Renal cortical epithelial cell (primary cell): ENCODE data around the gene HSPA1B. TPM values are rescaled to one million over a fixed set of nuclear protein-coding genes. Genes with fewer than 3 reads are reported as not detected.
"Not testable (repeated sequence)": the region's sequence is repeated elsewhere in the genome, so short reads cannot be mapped to it uniquely, and the experiment has no call there.

Source experiments
- DNase-seq: peaks from one replicate; pipeline ENCODE4 v3.0.0-alpha.2; 2011; ENCODE audit warnings: low read depth
- total RNA-seq: library from RNA; depleted of rRNA; stranded (reverse); fragments of >200 nt; gene quantifications from 2 replicates; pipeline ENCODE4 v1.2.3, GENCODE V29; 2014

The HSPA1B gene
- total RNA-seq, 1 donor from 2014 or later, result 264 TPM

DNA sequence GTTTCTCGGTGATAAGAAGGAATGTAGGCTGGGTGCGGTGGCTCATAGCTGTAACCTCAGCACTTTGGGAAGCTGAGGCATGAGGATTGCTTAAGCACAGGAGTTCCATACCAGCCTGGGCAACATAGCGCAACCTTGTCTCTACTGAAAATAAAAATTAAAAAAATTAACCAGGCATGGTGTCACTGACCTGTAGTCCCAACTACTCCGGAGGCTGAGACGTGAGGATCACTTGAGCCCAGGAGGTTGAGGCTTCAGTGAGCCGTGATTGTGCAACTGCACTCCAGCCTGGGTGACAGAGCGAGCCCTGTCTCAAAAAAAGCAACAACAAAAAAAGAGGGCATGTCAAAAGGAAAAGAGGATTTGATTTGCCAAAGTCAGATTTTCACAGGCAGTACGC lies 31.2 kb downstream of the HSPA1B start:
- no peak for DNase-seq

DNA sequence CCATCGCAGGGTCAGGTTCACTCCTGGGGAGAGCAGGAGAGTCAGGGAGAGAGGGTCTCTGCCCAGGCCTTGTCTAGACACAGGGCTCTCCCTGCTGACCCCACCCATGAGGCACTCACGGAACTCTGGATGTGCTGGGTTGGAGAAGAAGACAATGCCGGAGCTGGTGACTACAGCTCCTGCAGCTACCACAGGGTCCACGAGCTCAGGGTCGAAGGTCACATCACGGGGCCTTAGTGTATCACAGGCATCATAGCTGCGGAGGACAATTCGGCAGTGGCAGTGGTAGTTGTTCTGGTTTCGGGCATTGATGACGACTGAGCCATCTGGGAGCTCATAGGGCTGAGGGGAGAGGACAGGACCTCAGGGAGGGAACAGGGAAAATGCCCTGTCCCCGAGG lies 32.4 kb downstream of the HSPA1B start:
- DNase-seq, result no peak

DNA sequence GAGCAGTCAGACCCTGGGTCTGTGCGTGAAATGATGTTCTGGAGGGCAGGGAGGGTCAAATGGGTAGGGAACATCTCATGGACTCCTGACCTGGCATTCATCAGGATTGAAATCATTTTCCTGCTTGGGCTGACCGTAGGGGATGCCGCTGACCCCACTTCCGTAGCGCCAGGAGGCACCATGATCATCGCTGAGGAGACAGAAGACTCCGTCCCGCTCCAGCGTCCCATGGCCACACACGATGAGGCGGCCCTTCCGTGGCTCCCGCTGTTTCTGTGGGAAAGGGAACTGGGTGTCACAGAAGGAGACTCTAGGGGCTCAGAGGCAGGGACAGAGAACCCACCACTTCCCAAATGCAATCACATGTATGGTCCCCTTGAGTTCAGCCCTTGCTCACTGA lies 32.8 kb downstream of the HSPA1B start:
- DNase-seq, result no peak

- DNase-seq, result no peak
Measured at GRCh38 chr6:31861150-31861549, 33.6 kb downstream of the HSPA1B start.

DNA sequence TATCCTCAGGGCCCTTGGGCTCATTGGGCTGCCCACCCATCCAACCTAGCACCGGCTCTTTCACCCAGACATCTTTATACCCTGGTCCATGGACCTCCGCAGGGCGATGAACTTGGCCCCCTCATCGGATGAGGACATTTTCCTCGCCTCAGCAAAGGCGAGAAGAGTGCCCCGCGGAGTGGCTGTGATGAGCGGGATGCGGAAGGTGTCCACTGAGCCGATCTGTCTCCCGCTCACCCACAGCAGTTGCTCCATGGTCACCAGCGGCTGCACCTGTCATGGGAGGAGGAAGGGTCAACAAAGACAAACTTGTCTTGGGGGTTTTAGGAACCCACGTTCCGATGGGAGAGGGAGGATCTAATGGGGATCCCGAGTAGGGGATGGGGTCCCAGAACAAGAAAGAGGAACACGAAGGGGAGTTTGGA lies 34.4 kb downstream of the HSPA1B start:
- no peak for DNase-seq

DNA sequence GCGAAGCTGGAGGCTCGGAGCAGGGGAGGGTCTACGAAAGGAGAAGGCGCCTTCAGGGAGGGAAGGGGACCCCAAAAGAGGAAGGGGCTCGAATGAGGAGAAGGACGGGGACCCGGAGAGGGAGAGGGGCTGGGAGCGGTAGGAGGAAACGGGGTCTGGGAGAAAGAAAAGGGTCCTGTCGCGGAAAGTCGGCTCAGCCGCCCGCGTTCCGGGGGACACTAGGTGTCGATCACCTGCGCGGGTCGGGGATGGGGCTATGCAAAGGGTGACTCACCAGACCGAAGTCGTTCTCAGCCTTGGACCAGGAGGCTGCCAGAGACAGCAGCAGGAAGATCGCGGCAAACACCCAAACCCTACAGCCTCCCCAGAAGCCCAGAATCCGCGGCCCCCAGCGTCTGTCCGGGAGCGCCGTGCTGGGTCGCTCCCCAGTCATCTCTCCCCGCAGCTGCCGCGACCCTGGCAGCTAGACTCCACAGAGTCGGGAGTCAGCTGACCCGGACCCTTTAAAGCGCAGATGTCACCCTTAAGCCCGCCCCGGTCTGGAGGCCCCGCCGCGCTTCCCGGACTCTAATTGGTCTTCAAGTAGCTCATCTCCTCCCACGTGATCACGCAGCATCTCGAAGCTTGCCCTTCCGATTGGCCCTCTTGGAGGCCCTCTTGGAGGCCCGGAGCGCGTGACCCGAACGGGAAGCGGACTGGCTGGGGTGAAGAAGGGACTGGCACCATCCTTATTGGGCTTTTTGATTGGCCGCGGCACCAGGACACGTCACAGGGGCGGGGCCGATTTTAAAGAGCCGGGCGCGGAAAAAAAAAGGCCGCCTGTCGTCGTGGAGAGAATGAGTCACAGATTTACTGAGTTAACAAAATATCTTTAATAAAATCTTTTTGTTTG lies 35.1 kb downstream of the HSPA1B start, which contains the start of gene NEU1:
Gene NEU1, minus strand, starts transcription at position 478 of the 892 bp plus-strand sequence. Its CDS starts 45 bp downstream, at position 433.
- peak; percentile 100 for DNase-seq

DNA sequence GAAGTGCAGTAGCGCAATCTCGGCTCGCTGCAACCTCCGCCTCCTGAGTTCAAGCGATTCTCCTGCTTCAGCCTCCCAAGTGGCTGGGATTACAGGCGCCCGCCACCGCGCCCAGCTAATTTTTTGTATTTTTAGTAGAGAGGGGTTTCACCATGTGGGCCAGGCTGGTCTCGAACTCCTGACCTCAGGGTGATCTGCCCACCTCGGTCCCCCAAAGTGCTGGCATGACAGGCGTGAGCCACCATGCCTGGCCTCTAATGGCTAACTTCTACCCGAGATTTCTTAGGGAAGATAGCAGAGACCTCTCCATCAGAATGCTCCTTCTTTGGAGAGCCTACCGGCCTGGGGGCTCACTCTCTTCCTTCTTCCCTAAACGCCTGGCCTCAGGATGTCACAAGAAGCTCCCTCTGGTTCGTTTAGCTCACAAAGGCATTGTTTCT lies 36.6 kb downstream of the HSPA1B start:
- DNase-seq, result not testable (repeated sequence)

GRCh38 chr6:31864818-31865204 lies 37.3 kb downstream of the HSPA1B start:
- DNase-seq, result no peak

- DNase-seq, result peak; percentile 81
Measured at GRCh38 chr6:31865205-31866118, 37.9 kb downstream of the HSPA1B start.

GRCh38 chr6:31868658-31868971 lies 41.1 kb downstream of the HSPA1B start:
- DNase-seq, result not testable (repeated sequence)

GRCh38 chr6:31869343-31869742 lies 41.8 kb downstream of the HSPA1B start:
- DNase-seq, result no peak

DNA sequence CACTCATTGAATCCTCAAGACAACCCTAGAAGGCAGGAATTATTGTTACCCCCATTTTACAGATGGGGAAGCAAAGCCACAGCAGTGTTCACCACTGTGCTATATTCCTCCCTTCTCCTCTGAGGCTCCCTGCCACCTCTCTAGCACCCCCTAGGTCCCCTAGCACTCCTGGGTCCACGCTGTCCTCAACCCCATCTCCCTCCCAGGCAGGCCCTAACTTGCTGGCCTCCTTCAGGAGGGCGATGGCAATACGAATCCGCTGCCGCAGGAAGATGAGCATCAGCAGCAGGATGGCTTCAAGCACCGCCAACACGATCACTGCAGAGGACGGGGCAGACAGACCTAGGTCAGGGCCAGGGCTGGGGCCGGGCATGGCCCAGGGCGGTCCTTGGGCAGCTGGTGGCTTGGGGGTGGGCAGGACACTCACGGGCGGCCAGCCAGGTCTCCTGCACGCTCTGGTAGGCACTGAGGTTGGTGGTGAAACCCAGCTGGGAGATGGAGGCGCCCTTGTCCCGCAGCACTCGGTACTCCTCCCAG lies 42.9 kb downstream of the HSPA1B start:
- DNase-seq, result peak; percentile 36

DNA sequence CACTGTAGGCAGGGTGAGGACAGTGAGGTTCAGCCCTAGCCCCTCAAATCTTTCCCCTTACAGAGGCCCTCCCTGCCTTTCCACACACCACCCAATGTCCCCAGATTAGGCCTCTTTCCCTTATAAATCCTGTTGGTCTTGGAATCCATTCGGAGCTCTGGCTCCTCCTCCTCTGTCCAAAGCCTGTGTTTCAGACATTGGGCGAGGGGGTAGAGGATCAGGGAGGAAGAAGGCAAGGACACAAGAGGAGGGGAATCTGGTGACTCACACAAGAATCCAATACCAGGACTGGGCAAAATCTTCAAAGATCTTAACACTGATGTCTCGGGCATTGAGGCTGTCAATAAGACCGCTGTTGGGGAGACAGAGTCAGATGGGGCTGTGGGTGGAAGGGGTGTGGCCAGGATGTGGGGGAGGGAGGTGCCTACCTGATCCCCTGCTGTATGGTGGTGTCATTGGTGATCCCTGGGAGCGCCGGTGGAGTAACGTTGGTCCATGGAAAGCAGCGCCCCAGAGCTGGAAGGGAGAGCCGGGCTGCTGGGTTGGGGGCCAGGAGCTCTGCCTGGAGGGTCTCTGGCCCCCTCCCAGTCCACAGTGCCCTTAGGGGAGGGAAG lies 43.6 kb downstream of the HSPA1B start:
- DNase-seq, result peak; percentile 23

- no peak for DNase-seq
Measured at GRCh38 chr6:31874084-31874670, 46.6 kb downstream of the HSPA1B start.

DNA sequence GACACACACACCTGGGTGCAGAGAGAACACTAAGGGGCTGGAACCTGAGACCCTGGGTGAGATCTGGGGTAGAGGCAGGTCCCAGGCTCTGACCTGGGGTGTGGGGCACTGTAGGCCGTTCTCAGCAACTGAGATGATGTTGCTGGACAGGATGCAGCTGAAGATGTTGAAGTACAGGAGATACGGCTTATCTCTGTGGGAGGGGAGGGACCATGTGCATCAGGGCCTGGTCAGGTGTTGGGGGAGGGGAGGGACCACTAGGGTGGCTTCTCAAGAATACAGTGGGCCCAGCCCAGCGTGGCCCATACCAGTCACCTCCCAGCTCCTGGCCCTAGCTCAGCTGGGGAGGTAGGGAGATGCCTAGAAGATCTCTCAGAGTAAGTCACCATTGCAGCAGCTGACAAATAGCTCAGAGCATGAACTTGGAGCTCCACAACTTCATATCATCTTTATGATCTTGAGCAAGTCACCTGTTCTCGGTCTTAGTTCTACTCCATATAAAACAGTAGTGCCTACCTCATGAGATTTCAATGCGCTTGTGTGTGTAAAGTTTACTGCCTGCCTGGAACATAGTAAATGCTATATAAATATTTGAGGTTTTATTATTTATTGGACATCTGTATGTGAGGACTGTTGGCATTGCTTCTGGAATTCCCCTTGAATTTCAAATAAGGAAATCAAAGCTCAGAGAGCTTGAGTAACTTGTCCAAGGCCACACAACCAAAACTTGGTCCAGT lies 47.5 kb downstream of the HSPA1B start:
- no peak for DNase-seq

DNA sequence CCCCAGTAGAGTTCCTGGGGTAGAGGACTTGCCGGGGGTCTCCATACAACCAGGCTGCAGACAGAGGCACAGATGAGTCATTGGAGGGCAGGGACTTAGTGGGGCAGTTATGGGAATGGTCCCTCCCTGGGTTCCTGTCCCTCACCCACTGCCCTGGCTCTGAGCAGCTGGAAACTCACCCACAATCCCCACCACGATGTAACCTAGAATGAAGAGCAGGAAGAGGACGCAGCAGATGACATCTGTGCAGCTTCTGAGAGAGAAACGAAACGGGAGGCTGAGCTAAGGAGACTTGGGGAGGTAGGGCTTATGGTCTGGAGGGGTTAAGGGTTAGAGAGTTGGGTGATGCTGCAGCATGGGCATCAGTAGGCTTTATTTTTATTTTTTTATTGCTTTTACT lies 48.3 kb downstream of the HSPA1B start:
- no peak for DNase-seq

DNA sequence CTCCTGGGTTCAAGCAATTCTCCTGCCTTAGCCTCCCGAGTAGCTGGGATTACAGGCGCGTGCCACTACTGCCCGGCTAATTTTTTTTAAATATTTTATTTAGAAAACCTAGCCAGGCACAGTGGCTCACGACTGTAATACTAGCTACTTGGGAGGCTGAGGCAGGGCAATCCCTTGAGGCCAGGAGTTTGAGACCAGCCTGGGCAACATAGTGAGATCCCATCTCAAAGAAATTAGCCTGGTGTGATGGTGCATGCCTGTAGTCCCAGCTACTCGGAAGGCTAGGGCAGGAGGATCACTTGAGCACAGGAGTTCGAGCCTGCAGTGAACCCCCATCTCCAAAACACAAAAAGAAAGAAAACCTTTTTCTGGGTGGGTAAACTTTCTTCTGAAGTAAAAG lies 48.8 kb downstream of the HSPA1B start:
- no peak for DNase-seq

- DNase-seq, result no peak
Measured at GRCh38 chr6:31877125-31877650, 49.6 kb downstream of the HSPA1B start.

DNA sequence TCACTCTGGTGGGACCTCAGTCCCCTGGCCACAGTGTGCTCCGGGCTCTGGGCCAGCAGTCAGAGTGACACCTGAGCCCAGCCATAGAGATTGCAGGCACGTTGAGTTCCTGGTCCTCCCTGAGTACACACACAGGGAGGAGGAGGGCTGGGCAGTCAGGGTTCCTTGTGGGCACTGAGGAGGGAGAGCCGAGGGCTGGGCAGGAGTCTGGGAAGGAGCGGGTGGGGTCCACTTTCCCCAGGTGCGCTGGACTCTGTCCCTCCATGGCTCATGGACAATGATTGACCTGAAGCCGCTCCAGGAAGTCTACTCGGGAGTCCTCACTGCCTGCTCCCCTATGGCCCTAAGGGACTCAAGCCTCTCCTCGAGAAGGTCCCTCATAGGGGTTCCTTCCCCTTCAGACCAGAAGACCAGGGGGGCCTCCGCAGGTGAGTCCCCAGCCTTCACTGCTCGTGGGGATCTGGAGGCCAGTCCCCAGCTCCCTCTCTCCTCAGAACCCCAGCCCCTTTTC lies 50.2 kb downstream of the HSPA1B start:
- peak; percentile 38 for DNase-seq

- DNase-seq, result no peak
Measured at GRCh38 chr6:31878222-31878621, 50.7 kb downstream of the HSPA1B start.
